ENCODE data around the gene PRPH2.

The PRPH2 gene

GRCh38 chr6:42762950-42763349 lies 40.6 kb upstream of the PRPH2 start:
- TF ChIP-seq CTCF (IDR thresholded peaks at IDR 0.05; ENCODE audit: extremely low read depth, insufficient read depth, missing control alignments), result no peak
- in situ Hi-C loops (cut with MboI; ENCODE audit: low pct_unique_long_range_greater_than_20kb, low sequenced_read_pairs, unreplicated experiment), result no loop called here
- no peak for DNase-seq (ENCODE audit: low spot score)

GRCh38 chr6:42762426-42762859 lies 40.0 kb upstream of the PRPH2 start:
- in situ Hi-C loops (cut with MboI; ENCODE audit: low pct_unique_long_range_greater_than_20kb, low sequenced_read_pairs, unreplicated experiment), result no loop called here
- DNase-seq (ENCODE audit: low spot score), result no peak
- no peak for TF ChIP-seq CTCF (IDR thresholded peaks at IDR 0.05; ENCODE audit: extremely low read depth, insufficient read depth, missing control alignments)

- no peak for TF ChIP-seq CTCF (IDR thresholded peaks at IDR 0.05; ENCODE audit: extremely low read depth, insufficient read depth, missing control alignments)
- no peak for DNase-seq (ENCODE audit: low spot score)
- in situ Hi-C loops (cut with MboI; ENCODE audit: low pct_unique_long_range_greater_than_20kb, low sequenced_read_pairs, unreplicated experiment), result no loop called here
Observed at GRCh38 chr6:42761287-42762067, 39.1 kb upstream of the PRPH2 start.

- in situ Hi-C loops (cut with MboI; ENCODE audit: low pct_unique_long_range_greater_than_20kb, low sequenced_read_pairs, unreplicated experiment), result no loop called here
- TF ChIP-seq CTCF (IDR thresholded peaks at IDR 0.05; ENCODE audit: extremely low read depth, insufficient read depth, missing control alignments), result no peak
- no peak for DNase-seq (ENCODE audit: low spot score)
Observed at GRCh38 chr6:42758756-42759430, 36.5 kb upstream of the PRPH2 start.

GRCh38 chr6:42756722-42757121 lies 34.3 kb upstream of the PRPH2 start:
- no peak for DNase-seq (ENCODE audit: low spot score)
- TF ChIP-seq CTCF (IDR thresholded peaks at IDR 0.05; ENCODE audit: extremely low read depth, insufficient read depth, missing control alignments), result no peak
- in situ Hi-C loops (cut with MboI; ENCODE audit: low pct_unique_long_range_greater_than_20kb, low sequenced_read_pairs, unreplicated experiment), result no loop called here

- no peak for DNase-seq (ENCODE audit: low spot score)
- TF ChIP-seq CTCF (IDR thresholded peaks at IDR 0.05; ENCODE audit: extremely low read depth, insufficient read depth, missing control alignments), result no peak
- in situ Hi-C loops (cut with MboI; ENCODE audit: low pct_unique_long_range_greater_than_20kb, low sequenced_read_pairs, unreplicated experiment), result no loop called here
Observed at GRCh38 chr6:42754759-42755158, 32.4 kb upstream of the PRPH2 start.

All from GM13977 (cell line).